Measurements from ENCODE around the gene MED15. TPM values are rescaled to one million over a fixed set of nuclear protein-coding genes. Genes with fewer than 3 reads are reported as not detected.

The MED15 gene
- total RNA-seq, 1 donor from 2014 or later: 77.8 TPM

- Mint-ChIP-seq H3K4me1 (ENCODE audit: low read depth) (no peaks in the 10 kb centered on the region), H3K27me3 (peaks cover 10% of the 10 kb centered on the region), H3K27ac (no peak overlapping the region), H3K9me3 (ENCODE audit: low read depth) (no peaks in the 10 kb centered on the region), H3K4me3 (ENCODE audit: low read depth) (no peak overlapping the region), H3K36me3 (ENCODE audit: insufficient read depth) (no peaks in the 10 kb centered on the region)
- no peak for DNase-seq (ENCODE audit: low spot score, unreplicated experiment)
- TF ChIP-seq CTCF (IDR thresholded peaks at IDR 0.05; ENCODE audit: unreplicated experiment): no peak
Observed at GRCh38 chr22:20627432-20627831, 120.0 kb downstream of the MED15 start.

- Mint-ChIP-seq H3K27me3 (peaks cover 10% of the 10 kb centered on the region), H3K4me3 (ENCODE audit: low read depth) (no peak overlapping the region), H3K9me3 (ENCODE audit: low read depth) (no peaks in the 10 kb centered on the region), H3K36me3 (ENCODE audit: insufficient read depth) (no peaks in the 10 kb centered on the region), H3K4me1 (ENCODE audit: low read depth) (peaks cover 1% of the 10 kb centered on the region), H3K27ac (no peak overlapping the region)
- no peak for TF ChIP-seq CTCF (IDR thresholded peaks at IDR 0.05; ENCODE audit: unreplicated experiment)
- no peak for DNase-seq (ENCODE audit: low spot score, unreplicated experiment)
Observed at GRCh38 chr22:20628081-20628939, 120.9 kb downstream of the MED15 start.

GRCh38 chr22:20629401-20629800 is 122.0 kb downstream of the MED15 start:
- H3K4me3 Mint-ChIP-seq (ENCODE audit: low read depth): no peak overlapping the region

GRCh38 chr22:20630873-20631617 is 123.6 kb downstream of the MED15 start:
- no peak for DNase-seq (ENCODE audit: low spot score, unreplicated experiment)

More at GRCh38 chr22:20629401-20629800, 122.0 kb downstream of the MED15 start:
- no peaks in the 10 kb centered on the region for H3K36me3 Mint-ChIP-seq (ENCODE audit: insufficient read depth)
- no peak for DNase-seq (ENCODE audit: low spot score, unreplicated experiment)
- H3K9me3 Mint-ChIP-seq (ENCODE audit: low read depth): no peaks in the 10 kb centered on the region
- peaks cover 1% of the 10 kb centered on the region for H3K4me1 Mint-ChIP-seq (ENCODE audit: low read depth)
- TF ChIP-seq CTCF (IDR thresholded peaks at IDR 0.05; ENCODE audit: unreplicated experiment): no peak
- peaks cover 10% of the 10 kb centered on the region for H3K27me3 Mint-ChIP-seq
- no peak overlapping the region for H3K27ac Mint-ChIP-seq

More at GRCh38 chr22:20630873-20631617, 123.6 kb downstream of the MED15 start:
- Mint-ChIP-seq H3K27ac (no peak overlapping the region), H3K9me3 (ENCODE audit: low read depth) (no peaks in the 10 kb centered on the region), H3K4me3 (ENCODE audit: low read depth) (no peak overlapping the region), H3K4me1 (ENCODE audit: low read depth) (peaks cover 1% of the 10 kb centered on the region), H3K27me3 (peaks cover 10% of the 10 kb centered on the region), H3K36me3 (ENCODE audit: insufficient read depth) (no peaks in the 10 kb centered on the region)
- TF ChIP-seq CTCF (IDR thresholded peaks at IDR 0.05; ENCODE audit: unreplicated experiment): no peak

Measured in progenitor cell of endocrine pancreas (in vitro differentiated cells).